Kasumi-1 (cell line): ENCODE measurements around the gene OR3A1.
"Not testable (repeated sequence)": the region's sequence is repeated elsewhere in the genome, so short reads cannot be mapped to it uniquely, and the experiment has no call there.

Source experiments
- DNase-seq, 2 experiments: peaks; one replicate each; lab custom pipeline; 2025; lab: John Stamatoyannopoulos, UW

The OR3A1 gene, protein sequence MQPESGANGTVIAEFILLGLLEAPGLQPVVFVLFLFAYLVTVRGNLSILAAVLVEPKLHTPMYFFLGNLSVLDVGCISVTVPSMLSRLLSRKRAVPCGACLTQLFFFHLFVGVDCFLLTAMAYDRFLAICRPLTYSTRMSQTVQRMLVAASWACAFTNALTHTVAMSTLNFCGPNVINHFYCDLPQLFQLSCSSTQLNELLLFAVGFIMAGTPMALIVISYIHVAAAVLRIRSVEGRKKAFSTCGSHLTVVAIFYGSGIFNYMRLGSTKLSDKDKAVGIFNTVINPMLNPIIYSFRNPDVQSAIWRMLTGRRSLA

DNA sequence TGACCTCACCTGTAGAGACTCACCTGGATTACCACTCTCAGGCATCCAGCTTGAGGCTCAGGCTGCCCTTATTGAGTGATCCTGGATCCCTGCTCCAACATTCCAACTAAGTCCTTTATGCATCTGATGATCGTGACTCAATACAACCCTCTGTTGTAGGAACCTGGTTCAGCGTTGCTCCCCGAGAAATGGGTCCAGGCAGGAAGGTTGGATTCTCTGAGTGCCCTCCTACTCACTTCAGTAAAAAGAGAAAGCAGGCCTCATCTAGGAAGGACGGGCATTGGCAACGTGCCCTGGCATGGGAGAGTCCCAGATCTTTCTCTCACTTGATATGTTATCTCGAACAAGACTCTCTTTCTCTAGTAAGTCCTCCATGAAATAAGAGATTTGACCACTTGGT is at the start of gene OR3A1:
Gene OR3A1 (minus strand): TSS at position 101 of the 400 bp plus-strand sequence. CDS start 5,778 bp downstream, outside the sequence.
- no peak for DNase-seq

DNA sequence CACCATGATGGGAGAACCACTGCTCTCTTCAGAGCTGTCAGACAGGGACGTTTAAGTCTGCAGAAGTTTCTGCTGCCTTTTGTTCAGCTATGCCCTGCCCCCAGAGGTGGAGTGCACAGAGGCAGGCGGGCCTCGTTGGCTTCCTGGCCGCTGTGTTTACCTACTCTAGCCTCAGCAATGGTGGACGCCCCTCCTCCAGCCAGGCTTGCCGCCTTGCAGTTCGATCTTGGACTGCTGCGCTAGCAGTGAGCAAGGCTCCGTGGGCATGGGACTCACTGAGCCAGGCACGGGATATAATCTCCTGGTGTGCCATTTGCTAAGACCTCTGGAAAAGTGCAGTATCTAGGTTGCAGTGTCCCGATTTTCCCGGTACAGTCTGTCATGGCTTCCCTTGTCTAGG is 44.6 kb upstream of the OR3A1 start:
- not testable (repeated sequence) for DNase-seq

GRCh38 chr17:3335876-3336275 is 37.7 kb upstream of the OR3A1 start:
- no peak for DNase-seq

- DNase-seq = no peak
Measured at GRCh38 chr17:3318336-3318735, 20.2 kb upstream of the OR3A1 start.

GRCh38 chr17:3316836-3317235 is 18.7 kb upstream of the OR3A1 start:
- DNase-seq = no peak

DNA sequence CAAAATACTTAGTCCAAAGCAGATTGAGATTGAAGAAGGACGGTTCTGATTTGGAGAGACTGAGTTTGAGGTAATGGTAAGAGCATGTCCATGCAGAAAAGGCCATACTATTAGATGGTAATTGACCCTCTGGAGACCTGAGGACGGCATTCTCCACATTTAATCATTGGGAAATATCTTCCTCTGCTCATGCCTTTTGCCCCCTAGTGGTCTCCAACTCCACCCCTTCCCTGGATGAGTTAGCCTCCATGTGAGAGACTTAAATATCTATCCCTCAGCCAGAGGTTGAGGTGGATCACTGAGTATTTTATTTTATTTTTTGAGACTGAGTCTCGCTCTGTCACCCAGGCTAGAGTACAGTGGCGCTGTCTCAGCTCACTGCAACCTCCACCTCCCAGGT is 10.4 kb upstream of the OR3A1 start:
- no peak for DNase-seq

DNA sequence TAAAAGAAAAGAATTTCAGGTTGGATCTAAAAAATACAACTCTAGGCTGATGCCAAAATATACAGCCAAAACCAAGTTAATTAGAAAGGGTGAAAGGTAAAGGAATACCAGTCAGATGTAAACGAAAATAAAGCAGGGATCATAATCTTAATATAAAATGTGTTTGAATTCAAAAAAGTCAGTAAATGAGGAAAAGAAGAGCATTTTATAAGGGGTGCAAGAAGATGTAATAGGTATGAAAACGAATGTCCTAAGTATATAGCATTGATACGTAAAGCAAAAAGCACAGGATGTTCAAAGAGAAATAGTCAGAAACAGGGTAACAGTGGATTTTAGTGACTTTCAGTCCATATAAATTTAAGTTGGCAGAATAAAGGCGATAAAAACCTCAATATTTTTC is 2.5 kb downstream of the OR3A1 start:
- no peak for DNase-seq

GRCh38 chr17:3293548-3293947 is 4.6 kb downstream of the OR3A1 start:
- DNase-seq = not testable (repeated sequence)

DNA sequence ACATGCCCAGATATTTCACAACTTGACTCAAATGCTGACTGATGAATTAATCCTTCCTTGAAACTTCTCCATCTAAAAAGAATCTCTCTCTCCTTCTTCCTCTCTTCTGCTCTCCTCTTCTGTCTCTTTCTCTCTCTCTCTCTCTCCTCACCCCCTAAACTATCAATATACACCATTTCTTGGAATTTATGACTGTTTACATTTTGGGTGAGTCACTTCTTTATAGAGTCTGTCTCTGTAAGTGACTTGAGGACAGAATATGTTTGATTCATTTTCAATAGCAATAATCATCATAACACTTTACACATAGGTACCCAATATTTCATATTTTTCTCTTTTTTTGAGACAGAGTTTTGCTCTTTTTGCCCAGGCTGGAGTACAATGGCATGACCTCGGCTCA is 15.3 kb downstream of the OR3A1 start:
- DNase-seq = no peak

DNA sequence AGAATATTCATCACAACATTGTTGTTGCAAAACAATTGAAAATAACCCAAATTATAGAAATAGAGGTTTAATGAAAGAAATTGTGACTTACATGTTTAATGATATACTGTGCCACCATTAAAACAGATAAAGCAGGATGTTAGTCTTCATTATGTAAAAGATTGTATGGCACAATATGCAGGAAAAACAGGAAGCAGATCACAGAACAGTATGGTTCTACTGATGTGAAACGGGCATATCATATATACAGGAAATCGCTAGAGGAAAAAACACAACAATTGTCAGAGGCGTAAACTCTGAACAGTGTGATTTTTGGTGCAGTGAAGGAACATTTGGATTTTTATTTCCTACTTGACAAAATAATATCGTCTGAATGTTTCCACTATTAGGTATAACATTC is 22.0 kb downstream of the OR3A1 start:
- no peak for DNase-seq

DNA sequence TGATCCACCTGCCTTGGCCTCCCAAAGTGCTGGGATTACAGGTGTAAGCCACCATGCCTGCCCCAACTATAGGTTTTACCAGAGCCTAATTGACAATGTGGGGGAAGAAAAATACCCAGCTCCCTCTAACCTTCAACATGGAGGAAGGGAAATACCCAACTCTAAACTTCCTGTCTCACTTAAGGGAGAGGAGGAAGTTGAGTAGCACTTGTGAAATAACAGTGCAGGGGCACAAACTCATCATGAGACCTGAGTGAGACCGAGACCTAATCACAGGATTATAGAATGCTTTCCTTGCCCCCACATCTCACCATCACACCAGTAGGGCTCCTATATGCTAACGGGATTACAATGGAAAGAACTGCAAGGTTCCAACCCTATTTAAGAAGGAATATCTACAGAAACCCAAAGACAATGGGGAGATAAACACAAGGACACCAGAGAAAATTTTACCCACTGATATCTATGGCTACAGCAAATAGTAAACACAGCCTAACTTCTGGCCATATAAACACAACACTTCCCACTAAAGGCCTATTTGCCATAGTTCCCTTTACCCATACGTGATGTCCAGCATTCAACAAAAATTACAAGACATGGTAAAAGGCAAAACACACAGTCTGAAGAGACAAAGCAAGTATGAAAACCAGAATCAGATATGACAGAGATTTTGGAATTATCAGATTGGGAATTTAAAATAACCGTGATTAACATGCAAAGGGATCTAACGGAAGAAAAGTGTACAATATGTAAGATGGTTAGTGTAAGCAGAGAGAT is 26.9 kb downstream of the OR3A1 start:
- peak in 1 of 2 experiments; percentile 0 for DNase-seq

- DNase-seq = no peak
Measured at GRCh38 chr17:3260600-3260999, 37.6 kb downstream of the OR3A1 start.

- DNase-seq = no peak
Measured at GRCh38 chr17:3260163-3260562, 38.0 kb downstream of the OR3A1 start.

GRCh38 chr17:3256575-3256974 is 41.6 kb downstream of the OR3A1 start:
- DNase-seq = no peak

DNA sequence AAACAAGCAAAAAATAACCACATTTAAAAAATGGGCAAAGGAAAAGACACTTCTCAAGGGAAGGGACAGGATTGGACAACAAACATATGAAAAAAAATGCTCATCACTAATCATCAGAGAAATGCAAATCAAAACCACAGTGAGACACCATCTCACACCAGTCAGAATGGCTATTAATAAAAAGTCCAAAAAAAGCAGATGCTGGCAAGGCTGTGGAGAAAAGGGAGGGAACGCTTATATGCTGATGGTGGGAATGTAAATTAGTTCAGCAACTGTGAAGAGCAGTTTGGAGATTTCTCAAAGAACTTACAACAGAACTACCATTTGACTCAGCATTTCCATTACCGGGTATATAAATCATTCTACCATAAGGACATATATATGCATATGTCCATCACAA is 49.1 kb downstream of the OR3A1 start:
- not testable (repeated sequence) for DNase-seq

DNA sequence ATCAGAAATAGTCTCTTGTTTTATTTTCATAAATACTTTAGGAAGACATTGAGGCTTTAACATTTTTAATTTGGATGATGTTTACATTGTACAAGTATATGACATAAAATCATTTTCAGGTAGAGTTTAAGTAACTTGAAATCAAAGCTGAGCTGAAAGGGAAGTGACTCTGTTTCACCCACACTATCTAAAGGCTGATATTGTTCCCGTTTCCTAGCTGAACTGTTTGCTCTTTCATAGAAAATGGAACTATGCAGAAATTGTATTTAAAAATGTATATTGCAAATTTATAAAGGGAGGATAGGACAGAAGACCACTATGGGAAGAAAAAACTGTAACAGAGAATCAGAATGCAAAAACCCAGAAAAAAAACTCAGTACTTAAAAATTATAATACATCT is 53.3 kb downstream of the OR3A1 start:
- not testable (repeated sequence) for DNase-seq

DNA sequence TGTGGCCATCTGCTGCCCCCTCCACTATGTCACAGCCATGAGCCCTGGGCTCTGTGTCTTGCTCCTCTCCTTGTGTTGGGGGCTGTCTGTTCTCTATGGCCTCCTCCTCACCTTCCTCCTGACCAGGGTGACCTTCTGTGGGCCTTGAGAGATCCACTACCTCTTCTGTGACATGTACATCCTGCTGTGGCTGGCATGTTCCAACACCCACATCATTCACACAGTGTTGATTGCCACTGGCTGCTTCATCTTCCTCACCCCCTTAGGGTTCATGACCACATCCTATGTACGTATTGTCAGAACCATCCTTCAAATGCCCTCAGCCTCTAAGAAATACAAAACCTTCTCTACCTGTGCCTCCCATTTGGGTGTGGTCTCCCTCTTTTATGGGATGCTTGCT is 57.1 kb downstream of the OR3A1 start:
- not testable (repeated sequence) for DNase-seq
